WI38 (cell line): ENCODE results near the gene ACADL.
A peak's percentile ranks its signal among the peaks of the same experiment; 100 is the strongest.

Source experiments
- H3K4me3 ChIP-seq: 2 replicates; pipeline ENCODE4 v1.5.1; 2011; ENCODE audit warnings: low read depth, mild to moderate bottlenecking, control low read depth, low read length
- CTCF ChIP-seq: IDR thresholded peaks from 2 replicates; pipeline ENCODE4 v1.5.1; 2012; ENCODE audit warnings: low read depth, mild to moderate bottlenecking, control low read depth, low read length

The ACADL gene

GRCh38 chr2:210228586-210228985, 3.3 kb upstream of the ACADL start:
- TF ChIP-seq CTCF: no peak
- H3K4me3 ChIP-seq: no peak overlapping the region

GRCh38 chr2:210227290-210228088, 2.2 kb upstream of the ACADL start:
- no peak overlapping the region for H3K4me3 ChIP-seq
- TF ChIP-seq CTCF: no peak

- TF ChIP-seq CTCF: no peak
- no peak overlapping the region for H3K4me3 ChIP-seq
Measured at GRCh38 chr2:210226223-210226622, 976 bp upstream of the ACADL start.

GRCh38 chr2:210224591-210224940, 681 bp downstream of the ACADL start:
- H3K4me3 ChIP-seq: peak overlapping the region; percentile 52
- no peak for TF ChIP-seq CTCF

- no peak overlapping the region for H3K4me3 ChIP-seq
- TF ChIP-seq CTCF: no peak
Measured at GRCh38 chr2:210215120-210215519, 10.1 kb downstream of the ACADL start.

- TF ChIP-seq CTCF: no peak
- no peak overlapping the region for H3K4me3 ChIP-seq
Measured at GRCh38 chr2:210210185-210210584, 15.1 kb downstream of the ACADL start.

GRCh38 chr2:210207929-210208328, 17.3 kb downstream of the ACADL start:
- no peak overlapping the region for H3K4me3 ChIP-seq
- TF ChIP-seq CTCF: no peak
